HG03457 (cell line): Measurements from ENCODE around the gene EYA4.
"Not testable (repeated sequence)": the region's sequence is repeated elsewhere in the genome, so short reads cannot be mapped to it uniquely, and the experiment has no call there.

Experiments used
- ATAC-seq: cut with Tn5 transposase; IDR thresholded peaks from one replicate; pipeline ENCODE4 v1.9.1; 2021; ENCODE audit warnings: moderate number of reproducible peaks; ENCODE audit not compliant: unreplicated experiment

Gene EYA4

DNA sequence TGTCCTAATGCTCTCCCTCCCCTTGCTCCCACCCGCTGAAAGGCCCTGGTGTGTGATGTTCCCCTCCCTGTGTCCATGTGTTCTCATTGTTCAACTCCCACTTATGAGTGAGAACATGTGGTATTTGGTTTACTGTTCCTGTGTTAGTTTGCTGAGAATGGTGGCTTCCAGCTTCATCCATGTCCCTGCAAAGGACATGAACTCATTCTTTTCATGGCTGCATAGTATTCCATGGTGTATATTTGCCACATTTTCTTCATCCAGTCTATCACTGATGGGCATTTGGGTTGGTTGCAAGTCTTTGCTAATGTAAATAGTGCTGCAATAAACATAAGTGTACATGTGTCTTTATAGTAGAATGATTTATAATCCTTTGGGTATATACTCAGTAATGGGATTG is 313.0 kb downstream of the EYA4 start:
- not testable (repeated sequence) for ATAC-seq

GRCh38 chr6:133555685-133556084 is 314.5 kb downstream of the EYA4 start:
- no peak for ATAC-seq

DNA sequence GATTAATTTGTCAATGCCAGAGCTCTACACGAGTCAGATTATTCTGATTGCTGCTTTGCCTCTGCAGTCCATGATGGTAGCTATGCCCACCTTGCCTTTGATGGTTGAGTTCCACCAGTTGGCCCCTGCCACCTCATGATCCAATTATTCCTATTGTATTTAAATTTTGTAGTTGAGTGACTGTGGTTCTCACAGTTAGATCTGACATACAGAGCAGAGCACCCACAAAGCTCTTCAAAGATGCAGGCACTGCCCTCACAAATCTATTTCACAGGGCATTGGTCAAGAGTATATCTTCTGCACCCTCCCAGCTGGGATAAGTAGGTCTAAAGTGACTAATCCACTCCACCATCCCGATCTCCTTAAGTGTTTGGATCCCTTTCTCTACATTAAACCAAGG is 318.8 kb downstream of the EYA4 start:
- no peak for ATAC-seq

GRCh38 chr6:133567636-133568035 is 326.5 kb downstream of the EYA4 start:
- ATAC-seq = no peak

DNA sequence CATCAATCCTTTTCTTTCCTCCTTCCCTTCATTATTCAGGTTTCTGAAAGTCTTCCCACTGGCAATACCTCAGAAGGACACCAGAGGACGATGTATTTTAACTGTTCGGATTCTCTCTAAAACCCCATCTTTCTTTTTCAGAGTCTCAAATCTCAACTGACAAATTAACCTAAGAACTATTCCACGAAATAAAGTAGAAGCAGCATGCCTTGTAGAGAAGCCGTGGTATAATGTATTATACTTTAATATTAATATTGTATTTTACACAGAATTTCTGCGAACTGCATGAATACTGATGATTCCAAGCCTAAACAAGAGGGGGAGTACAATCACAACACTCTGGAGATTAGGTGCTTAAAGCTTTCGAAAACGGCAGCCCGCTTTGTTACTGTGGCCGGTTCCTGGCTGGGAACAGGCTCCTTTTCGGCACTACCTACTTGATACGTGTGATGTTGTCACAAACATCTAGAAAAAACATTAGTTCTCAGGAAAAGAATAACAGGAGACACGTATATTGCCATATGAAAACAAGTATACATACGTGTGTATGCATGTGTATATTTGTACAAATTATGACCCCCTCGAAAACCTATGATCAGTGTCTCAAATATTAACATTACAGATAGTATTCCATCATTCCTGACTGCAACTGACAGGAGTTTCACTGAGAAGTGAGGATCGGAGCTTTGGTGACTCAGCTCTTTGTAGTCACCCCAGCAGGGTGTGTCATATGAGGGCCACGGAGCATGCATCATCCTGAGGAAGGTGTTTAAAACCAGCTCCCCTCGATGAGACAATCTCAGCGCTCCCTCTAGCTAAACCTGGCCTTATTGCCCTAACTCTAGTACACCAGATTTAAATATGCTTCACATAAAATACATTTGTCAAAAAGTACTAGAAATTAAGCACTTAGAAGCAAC is 328.1 kb downstream of the EYA4 start:
- no peak for ATAC-seq

GRCh38 chr6:133571681-133572080 is 330.5 kb downstream of the EYA4 start:
- no peak for ATAC-seq

DNA sequence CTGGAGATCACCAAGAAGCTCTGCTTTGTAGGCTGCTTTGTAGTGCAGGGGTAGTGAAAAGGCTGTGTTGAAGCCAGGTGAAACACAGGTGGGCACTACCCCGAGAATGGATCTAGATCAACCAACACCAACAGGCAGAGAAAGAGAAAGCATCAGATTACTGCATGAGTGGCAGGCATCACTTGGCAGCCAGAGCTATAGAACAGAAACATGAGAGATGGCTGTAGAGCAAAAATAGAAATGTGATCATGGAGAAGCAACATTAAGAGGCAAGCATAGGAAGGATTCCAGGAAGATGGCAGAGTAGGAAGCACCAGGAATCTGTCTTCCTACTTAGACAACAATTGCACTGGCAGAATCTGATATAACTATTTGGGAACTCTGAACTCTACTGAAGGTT is 336.7 kb downstream of the EYA4 start:
- no peak for ATAC-seq
